RCC 7860 (cell line): ENCODE data around the gene EXOC3L1.

Source experiments
- DNase-seq: peaks from one replicate; pipeline ENCODE4 v3.0.0-alpha.2; 2015; ENCODE audit warnings: low spot score
- FAIRE-seq: peaks from 2 replicates; lab custom pipeline; 2012; peaks lifted over from hg19 to GRCh38; lab: Jason Lieb, UNC

The EXOC3L1 gene

GRCh38 chr16:67183627-67184452 is 6.1 kb downstream of the EXOC3L1 start, which contains the start of gene MATCAP1:
MATCAP1 (minus strand) TSS chr16:67183963; CDS start chr16:67180610, 3,353 bp downstream.
- FAIRE-seq (peak; percentile 90), DNase-seq (peak; percentile 93)

GRCh38 chr16:67183284-67183626 is 6.7 kb downstream of the EXOC3L1 start:
- DNase-seq (no peak), FAIRE-seq (no peak)

- no peak for DNase-seq
- FAIRE-seq: no peak
These were observed 7.6 kb downstream of the EXOC3L1 start for GRCh38 chr16:67182288-67182687.

- DNase-seq (no peak), FAIRE-seq (no peak)
These were observed 8.6 kb downstream of the EXOC3L1 start for GRCh38 chr16:67181346-67181745.

GRCh38 chr16:67180166-67180565 is 9.8 kb downstream of the EXOC3L1 start:
- DNase-seq: no peak
- no peak for FAIRE-seq

- DNase-seq: no peak
These were observed 10.4 kb downstream of the EXOC3L1 start for GRCh38 chr16:67179421-67180080.

GRCh38 chr16:67177743-67178699 is 11.9 kb downstream of the EXOC3L1 start:
- DNase-seq: no peak
- no peak for FAIRE-seq

More at GRCh38 chr16:67179421-67180080, 10.4 kb downstream of the EXOC3L1 start:
- no peak for FAIRE-seq

GRCh38 chr16:67176662-67177061 is 13.3 kb downstream of the EXOC3L1 start:
- no peak for FAIRE-seq
- no peak for DNase-seq

- no peak for DNase-seq
- FAIRE-seq: no peak
These were observed 15.2 kb downstream of the EXOC3L1 start for GRCh38 chr16:67174706-67175231.

GRCh38 chr16:67173808-67174705 is 15.9 kb downstream of the EXOC3L1 start:
- no peak for FAIRE-seq
- DNase-seq: peak; percentile 71

- DNase-seq: no peak
- no peak for FAIRE-seq
These were observed 16.6 kb downstream of the EXOC3L1 start for GRCh38 chr16:67173323-67173722.

GRCh38 chr16:67170949-67171649 is 18.8 kb downstream of the EXOC3L1 start:
- DNase-seq (peak; percentile 37), FAIRE-seq (no peak)

GRCh38 chr16:67170168-67170948 is 19.6 kb downstream of the EXOC3L1 start, which contains the start of gene NOL3:
NOL3 (plus strand) TSS chr16:67170538.
- DNase-seq (peak; percentile 79), FAIRE-seq (no peak)

GRCh38 chr16:67169642-67170167 is 20.2 kb downstream of the EXOC3L1 start:
- FAIRE-seq: no peak
- DNase-seq: no peak

- DNase-seq (no peak), FAIRE-seq (no peak)
These were observed 20.9 kb downstream of the EXOC3L1 start for GRCh38 chr16:67169011-67169451.

- FAIRE-seq (no peak), DNase-seq (no peak)
These were observed 22.3 kb downstream of the EXOC3L1 start for GRCh38 chr16:67167588-67167987.

GRCh38 chr16:67166598-67167168 is 23.3 kb downstream of the EXOC3L1 start:
- no peak for DNase-seq
- no peak for FAIRE-seq

GRCh38 chr16:67166110-67166547 is 23.8 kb downstream of the EXOC3L1 start:
- FAIRE-seq (no peak), DNase-seq (no peak)
